Stimulated activated effector memory CD8-positive, alpha-beta T cell treated with anti-CD3 and anti-CD28 coated beads, Interleukin-12 subunit alpha, Interleukin-12 subunit beta, amount 100 ng/mL, for 72 hours (primary cell): ENCODE measurements around the gene NFKBIE.

Source experiments
- ATAC-seq: fragments of 150-1000 bp; cut with Tn5 transposase; 2 replicates; pipeline ENCODE4 v1.10.0; 2021
- DNase-seq, 2 donors: peaks; one replicate each; pipeline ENCODE4 v3.0.0; 2021 to 2022; ENCODE audit warnings: low spot score in 2 of 2
- H3K27ac Mint-ChIP-seq: one replicate; pipeline ENCODE4 v1.8.0; 2022; ENCODE audit warnings: mild to moderate bottlenecking, mixed read lengths
- H3K36me3 Mint-ChIP-seq: one replicate; pipeline ENCODE4 v1.8.0; 2022; ENCODE audit warnings: mild to moderate bottlenecking, mixed read lengths
- H3K4me1 Mint-ChIP-seq: one replicate; pipeline ENCODE4 v1.8.0; 2022; ENCODE audit warnings: mixed read lengths
- H3K4me3 Mint-ChIP-seq: one replicate; pipeline ENCODE4 v1.8.0; 2022; ENCODE audit warnings: mild to moderate bottlenecking, mixed read lengths
- H3K9me3 Mint-ChIP-seq: one replicate; pipeline ENCODE4 v1.8.0; 2022; ENCODE audit warnings: mixed read lengths

Gene NFKBIE

DNA sequence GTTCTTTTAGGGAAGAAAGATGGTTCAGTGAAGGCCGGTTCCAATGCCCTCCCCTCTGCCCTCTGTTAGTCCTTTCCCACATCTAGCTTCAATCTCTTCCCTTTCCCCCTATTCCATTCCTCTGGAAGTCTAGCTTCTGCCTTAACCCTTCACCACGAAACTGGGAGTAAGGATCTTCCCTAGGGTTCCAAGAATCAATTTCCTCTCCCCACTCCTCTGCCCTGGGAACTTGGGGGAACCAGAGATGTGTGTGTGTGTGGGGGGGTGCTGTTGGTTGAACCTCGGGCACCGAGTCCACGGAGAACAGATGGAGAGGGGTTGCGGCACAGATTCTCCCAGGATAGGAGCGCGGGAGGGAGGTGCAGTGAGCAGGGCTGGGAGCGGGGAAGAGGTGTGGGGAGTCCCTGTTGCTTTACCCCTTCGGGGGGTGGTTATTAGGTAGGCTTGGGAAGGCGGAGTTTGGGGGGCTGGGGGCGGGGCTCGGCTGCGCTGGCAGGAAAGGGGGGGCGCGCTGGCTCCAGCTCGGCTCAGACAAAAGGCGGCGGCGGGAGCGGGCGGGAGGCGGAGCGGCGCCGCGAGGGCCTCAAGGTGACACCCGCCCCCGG is 4.7 kb upstream of the NFKBIE start, which contains the start of gene TMEM151B:
Gene TMEM151B (plus strand): TSS at position 530 of the 605 bp plus-strand sequence. CDS start 293 bp downstream, outside the sequence.
- Mint-ChIP-seq H3K4me3 (peak within 1 kb of the TSS; percentile 66), H3K4me1 (peaks cover 32% of the 10 kb centered on the region), H3K27ac (no peak within 1 kb of the TSS), H3K9me3 (no peaks in the 10 kb centered on the region), H3K36me3 (peaks cover 18% of the 10 kb centered on the region)
- ATAC-seq = no peak
- no peak for DNase-seq

DNA sequence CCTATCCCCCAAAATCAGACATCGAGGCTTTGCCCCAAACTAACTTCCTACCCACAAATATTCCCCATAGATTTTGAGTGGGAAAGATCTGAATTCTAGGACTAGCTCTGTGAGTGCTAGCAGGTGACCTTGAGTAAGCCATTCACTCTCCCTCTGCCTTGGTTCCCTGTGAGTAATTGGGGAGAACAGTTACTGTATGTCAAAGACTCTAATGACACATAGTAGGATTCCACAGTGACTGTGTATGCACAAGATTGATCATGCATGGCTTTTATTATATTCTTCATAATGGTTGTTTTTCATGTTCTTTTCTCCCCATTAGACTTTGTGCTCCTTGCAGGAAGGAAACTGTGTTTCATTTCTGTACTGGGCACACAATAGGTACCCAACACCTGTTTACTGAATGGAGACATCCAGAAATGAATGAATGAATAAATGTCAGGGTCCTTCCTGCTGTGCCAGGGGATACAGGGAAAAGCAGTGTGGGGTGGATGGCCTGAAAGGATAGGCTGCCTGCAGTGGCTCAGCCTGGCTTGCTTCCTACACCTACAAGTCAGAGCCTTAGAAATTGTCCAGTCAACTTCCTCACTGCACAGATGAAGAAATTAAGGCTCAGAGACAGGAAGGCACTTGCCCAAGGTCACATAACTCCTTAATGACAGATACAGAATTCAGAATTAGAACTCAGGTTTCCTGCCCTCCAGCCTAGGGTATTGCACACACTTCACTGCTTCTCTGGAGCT is 4.0 kb upstream of the NFKBIE start:
- ATAC-seq = peak; percentile 62
- DNase-seq = no peak
- Mint-ChIP-seq H3K4me3 (peak overlapping the region; percentile 66), H3K27ac (no peak overlapping the region), H3K36me3 (peaks cover 21% of the 10 kb centered on the region), H3K4me1 (peaks cover 36% of the 10 kb centered on the region), H3K9me3 (no peaks in the 10 kb centered on the region)

DNA sequence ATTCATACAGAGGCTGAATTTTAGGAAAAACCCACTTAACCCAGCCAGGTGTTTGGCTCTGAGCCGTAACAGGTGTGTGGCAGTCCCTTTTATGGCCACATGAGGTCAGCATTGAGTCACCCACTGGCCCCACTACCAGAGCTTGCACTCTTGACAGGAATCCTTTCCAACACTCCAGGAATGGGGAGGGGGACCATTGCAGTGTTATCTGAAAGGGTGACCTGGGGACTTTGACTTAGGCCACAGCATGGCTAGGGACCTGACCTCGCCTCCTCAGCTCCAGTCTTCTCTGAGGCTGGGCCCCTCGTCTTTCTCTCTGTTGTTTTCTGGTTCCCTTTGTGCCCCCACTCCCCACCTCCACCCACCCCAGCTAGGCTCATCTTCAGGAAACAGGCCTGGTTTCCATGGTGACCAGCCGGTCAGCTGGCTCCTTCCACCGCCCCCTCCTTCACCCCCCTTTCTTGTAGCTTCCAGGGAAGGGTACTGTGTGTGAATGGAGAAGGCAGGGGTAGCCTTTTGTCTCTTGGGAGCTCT is 2.8 kb upstream of the NFKBIE start:
- peaks cover 48% of the 10 kb centered on the region for H3K4me1 Mint-ChIP-seq
- peaks cover 23% of the 10 kb centered on the region for H3K36me3 Mint-ChIP-seq
- DNase-seq (peak; percentile 54 to 83), ATAC-seq (no peak)
- H3K9me3 Mint-ChIP-seq = no peaks in the 10 kb centered on the region
- no peak overlapping the region for H3K27ac Mint-ChIP-seq
- no peak overlapping the region for H3K4me3 Mint-ChIP-seq

DNA sequence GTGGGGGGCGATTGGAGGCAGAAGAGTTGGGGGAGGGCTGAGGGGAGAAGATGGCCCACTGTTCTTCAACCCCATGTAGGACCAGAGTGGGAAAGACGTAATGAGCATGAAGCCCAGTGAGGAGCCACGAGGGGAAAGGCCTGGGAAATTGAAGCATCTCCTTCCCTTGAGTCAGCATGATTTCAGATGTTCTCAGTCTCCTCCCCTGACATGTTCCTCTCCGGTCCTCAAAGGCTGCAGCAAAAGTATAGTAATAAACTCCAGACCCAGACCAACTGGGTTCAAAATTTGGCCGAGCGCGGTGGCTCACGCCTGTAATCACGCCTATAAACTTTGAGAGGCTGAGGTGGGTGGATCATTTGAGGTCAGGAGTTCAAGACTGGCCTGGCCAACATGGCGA is 1.9 kb upstream of the NFKBIE start:
- no peak overlapping the region for H3K27ac Mint-ChIP-seq

DNA sequence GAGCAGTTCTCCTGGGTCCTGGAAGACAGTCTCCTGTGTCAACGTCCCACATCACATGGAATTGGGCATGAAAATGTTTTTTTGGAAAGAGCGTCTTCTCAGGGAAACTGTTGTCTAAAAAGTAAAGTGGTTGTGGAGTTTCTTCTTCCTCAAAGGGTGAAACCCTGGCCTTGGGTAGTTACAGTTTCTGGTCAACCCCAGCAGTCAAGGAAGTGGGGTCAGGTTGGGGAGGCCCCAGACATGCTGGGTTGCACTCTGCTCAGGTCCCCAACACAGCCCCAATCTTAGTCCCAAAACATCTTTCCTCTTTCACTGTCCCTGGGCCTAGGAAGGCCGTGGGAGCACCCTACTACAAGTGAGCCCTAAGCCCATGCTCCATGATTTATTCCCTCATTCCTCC is 996 bp upstream of the NFKBIE start:
- Mint-ChIP-seq H3K36me3 (peaks cover 39% of the 10 kb centered on the region), H3K9me3 (no peaks in the 10 kb centered on the region), H3K4me3 (peak overlapping the region; percentile 98), H3K27ac (peak overlapping the region; percentile 98), H3K4me1 (peaks cover 65% of the 10 kb centered on the region)
- ATAC-seq (no peak), DNase-seq (no peak)

More for the DNA sequence above, 1.9 kb upstream of the NFKBIE start:
- Mint-ChIP-seq H3K36me3 (peaks cover 30% of the 10 kb centered on the region), H3K9me3 (no peaks in the 10 kb centered on the region), H3K4me3 (no peak overlapping the region), H3K4me1 (peaks cover 57% of the 10 kb centered on the region)
- ATAC-seq = no peak
- DNase-seq = no peak

DNA sequence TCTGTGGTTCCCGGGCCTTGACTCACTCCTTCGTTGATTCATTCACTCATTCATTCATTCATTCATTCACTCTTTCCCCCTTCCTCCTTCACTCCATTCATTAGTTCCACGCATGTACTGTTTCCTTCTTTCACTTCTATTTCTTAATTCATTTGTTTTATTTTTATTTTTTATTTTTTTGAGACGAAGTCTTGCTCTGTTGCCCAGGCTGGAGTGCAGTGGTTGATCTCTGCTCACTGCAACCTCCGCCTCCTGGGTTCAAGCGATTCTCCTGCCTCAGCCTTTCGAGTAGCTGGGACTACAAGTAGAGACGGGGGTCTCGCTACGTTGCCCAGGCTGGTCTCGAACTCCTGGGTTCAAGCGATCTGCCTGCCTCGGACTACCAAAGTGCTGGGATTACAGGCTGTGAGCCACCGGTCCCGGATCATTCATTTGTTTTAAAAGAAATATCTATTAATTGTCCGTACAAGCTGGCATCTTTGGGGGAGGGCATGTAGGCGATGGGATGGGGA is 427 bp upstream of the NFKBIE start:
- H3K27ac Mint-ChIP-seq = peak overlapping the region; percentile 98
- DNase-seq (no peak), ATAC-seq (no peak)
- H3K4me3 Mint-ChIP-seq = peak overlapping the region; percentile 98
- H3K4me1 Mint-ChIP-seq = peaks cover 67% of the 10 kb centered on the region
- no peaks in the 10 kb centered on the region for H3K9me3 Mint-ChIP-seq
- H3K36me3 Mint-ChIP-seq = peaks cover 45% of the 10 kb centered on the region

DNA sequence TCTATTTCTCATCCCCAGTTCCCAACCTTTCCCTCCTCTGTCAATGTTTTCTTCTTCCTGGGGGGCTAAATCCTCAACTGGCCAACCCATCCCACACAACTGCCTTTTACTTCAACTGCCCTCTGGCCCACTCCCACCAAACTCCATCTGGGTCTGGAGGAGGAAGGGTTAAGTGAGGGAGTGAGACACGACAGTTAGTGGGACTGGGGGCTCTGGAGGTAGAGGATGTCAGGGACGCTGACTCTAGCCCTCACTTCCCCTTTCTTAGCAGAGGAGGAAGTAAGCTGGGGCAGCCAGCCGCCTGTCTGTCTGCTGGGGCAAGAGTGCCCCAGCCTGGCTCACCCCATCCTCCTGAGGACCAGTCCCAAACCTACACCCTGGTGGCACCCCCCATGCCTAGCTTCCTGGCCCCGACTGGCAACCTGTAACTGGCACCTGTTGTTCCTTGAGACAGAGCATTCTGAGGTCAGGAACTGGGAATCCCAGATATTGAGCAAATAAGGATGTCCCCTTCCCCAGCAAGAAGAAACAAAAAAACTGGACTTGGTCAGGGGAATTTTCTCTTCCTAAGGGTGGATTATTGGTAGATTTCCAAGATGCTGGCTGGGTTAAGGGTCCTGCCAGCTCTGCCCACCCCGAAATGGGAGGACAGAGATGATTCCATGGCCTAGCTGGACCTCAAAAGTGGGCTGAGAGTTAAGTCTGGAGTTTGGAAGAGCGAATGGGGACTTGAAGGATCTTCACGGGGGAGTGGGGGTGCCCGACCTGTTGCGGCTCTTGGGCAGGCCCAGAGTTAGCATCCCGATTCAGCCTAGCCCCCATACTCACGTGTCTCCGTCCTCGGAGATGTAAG is 971 bp downstream of the NFKBIE start:
- peak overlapping the region; percentile 98 for H3K4me3 Mint-ChIP-seq
- H3K36me3 Mint-ChIP-seq = peaks cover 59% of the 10 kb centered on the region
- peaks cover 61% of the 10 kb centered on the region for H3K4me1 Mint-ChIP-seq
- peak; percentile 48 for ATAC-seq
- peak overlapping the region; percentile 98 for H3K27ac Mint-ChIP-seq
- no peaks in the 10 kb centered on the region for H3K9me3 Mint-ChIP-seq
- peak in 1 of 2 donors; percentile 71 for DNase-seq

DNA sequence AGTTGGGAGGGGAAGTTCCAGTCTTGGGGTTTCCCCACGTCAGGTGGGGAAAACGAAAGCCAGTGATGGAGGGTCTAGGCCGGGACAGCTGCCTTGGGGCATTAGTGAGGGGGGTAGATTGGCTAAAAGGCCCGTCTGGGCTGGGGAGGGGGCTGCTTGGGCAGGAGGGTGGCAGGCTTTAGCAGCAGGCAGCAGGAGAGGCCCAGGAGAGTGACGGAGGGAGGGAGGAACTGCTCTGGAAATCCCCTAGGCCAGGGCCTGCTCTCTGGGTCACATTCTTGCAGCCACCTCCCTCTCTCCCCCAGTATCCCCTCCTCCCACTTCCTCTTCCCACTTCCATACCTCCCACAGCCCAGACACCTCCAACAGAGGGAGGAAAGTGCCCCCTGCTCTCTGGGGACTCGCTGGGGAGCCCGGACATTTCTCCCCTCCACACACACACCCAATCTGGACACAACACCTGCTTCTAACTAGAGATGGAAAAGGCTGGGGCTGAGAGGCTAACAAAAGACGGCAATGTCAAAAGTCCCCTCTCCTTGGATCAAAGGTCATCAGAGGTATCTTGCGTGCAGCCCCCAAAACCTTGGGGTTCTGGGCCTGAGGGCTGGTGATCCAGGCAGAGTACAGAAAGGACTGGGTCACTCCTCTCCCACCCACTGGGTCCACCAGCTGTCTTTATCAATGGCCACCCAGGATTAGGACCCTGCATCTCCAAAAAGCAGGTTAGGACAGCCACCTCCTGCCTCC is 1.8 kb downstream of the NFKBIE start:
- H3K36me3 Mint-ChIP-seq = peaks cover 68% of the 10 kb centered on the region
- DNase-seq (peak in 1 of 2 donors; percentile 76), ATAC-seq (peak; percentile 52)
- H3K4me1 Mint-ChIP-seq = peaks cover 63% of the 10 kb centered on the region
- peak overlapping the region; percentile 98 for H3K4me3 Mint-ChIP-seq
- H3K27ac Mint-ChIP-seq = peak overlapping the region; percentile 98
- H3K9me3 Mint-ChIP-seq = no peaks in the 10 kb centered on the region

DNA sequence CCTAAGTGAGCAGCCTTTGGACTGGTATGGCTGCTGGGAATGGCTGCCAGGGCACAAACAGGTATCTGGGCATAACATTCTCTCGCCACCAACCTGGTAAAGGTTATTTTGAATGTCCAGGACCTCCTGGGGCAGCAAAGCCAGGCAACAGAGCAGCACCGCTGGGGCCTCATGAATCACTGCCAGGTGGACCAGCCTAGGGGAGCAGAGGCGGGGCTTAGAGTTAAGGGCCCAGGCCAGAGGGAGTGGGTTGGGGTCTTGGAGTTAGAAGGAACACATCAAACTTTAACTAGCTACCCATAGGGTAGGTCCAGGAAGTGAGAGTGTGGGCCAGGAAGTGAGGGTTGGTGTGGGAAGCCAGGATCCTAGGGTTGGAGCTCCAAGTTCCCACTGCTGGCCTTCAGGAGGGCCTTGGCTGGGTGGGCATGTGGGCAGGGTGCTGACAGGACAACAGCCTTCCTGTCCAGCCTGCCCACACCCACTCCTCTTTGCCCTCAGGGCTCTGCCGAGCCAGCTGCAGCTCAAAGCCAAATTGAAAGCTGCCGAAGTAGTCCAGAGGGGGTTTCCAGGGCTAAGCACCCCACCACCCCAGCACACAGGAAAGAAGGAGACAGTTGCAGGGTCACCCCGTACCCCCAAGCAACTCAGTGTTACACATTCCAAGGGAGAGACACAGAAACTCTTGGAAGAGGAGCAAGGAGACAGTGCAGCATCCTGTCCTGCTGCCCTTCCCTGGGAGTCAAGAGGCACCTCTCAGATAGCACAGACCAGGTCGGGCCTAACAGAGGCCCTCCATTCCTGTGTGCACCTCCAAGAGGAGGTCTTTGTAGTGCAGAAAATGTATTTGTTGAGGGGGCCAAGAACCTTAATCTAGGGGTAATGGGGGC is 2.6 kb downstream of the NFKBIE start:
- DNase-seq = no peak
- Mint-ChIP-seq H3K36me3 (peaks cover 76% of the 10 kb centered on the region), H3K4me1 (peaks cover 71% of the 10 kb centered on the region), H3K9me3 (no peaks in the 10 kb centered on the region), H3K4me3 (peak overlapping the region; percentile 98), H3K27ac (peak overlapping the region; percentile 98)
- peak; percentile 1 for ATAC-seq

DNA sequence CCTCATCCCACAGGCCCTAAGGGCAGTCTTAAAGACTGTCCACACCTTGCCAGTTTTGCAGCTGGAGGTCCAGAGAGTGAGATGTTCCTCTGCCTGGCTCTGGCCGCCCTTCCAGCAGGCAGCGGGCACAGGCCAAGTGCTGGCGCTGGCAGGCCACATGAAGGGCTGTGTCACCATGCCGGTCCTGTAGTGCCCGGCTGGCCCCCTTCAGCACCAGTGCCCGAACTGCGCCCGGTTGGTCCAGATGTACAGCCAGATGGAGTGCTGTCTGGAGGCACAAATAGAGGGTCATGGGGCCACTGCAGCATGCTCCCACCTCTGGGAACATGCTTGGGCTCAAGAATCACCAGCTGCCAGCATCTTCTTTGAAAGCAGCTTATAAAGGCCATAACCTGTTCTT is 3.8 kb downstream of the NFKBIE start:
- Mint-ChIP-seq H3K36me3 (peaks cover 79% of the 10 kb centered on the region), H3K4me3 (peak overlapping the region; percentile 98), H3K27ac (peak overlapping the region; percentile 98), H3K4me1 (peaks cover 70% of the 10 kb centered on the region), H3K9me3 (no peaks in the 10 kb centered on the region)
- no peak for ATAC-seq
- DNase-seq = no peak

DNA sequence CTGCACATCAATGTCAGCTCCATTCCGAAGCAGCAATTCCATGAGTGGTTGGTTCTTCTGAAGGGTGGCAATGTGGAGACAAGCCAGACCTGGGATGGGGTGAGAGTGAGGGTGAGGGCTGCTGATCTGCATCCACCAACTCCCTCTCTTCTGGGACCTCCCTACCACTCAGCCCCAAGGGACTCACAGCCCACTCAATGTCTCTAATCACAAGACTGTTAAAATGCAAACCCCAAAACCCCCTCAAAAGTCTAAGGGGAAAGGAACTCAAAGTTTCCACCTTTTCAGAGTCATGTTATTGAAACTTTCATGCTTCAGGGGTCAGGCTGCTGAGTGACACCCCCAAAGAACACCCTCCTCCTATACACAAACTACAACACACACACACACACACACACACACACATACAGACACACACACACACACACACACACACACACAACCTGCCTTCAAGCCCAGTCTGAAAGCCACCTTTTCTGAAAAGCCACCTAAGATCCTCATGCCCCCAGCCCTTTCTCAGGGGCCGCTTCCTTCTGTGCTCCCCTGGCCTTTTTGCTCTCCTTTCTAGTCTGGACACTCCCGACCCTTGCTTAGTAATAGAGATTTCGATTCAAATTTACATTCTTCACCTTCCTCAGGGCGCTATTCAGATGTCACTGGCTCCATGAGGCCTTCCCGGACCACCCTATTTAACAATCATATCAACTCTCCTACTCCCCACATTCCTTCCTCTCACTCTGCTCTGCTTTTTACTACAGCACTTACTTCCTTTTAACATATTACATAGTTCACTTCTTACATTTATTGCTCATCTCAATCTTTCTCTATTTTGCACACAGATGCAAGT is 4.7 kb downstream of the NFKBIE start:
- peaks cover 72% of the 10 kb centered on the region for H3K4me1 Mint-ChIP-seq
- peaks cover 80% of the 10 kb centered on the region for H3K36me3 Mint-ChIP-seq
- peak overlapping the region; percentile 1 for H3K4me3 Mint-ChIP-seq
- peak overlapping the region; percentile 40 for H3K27ac Mint-ChIP-seq
- no peak for ATAC-seq
- no peaks in the 10 kb centered on the region for H3K9me3 Mint-ChIP-seq
- no peak for DNase-seq

DNA sequence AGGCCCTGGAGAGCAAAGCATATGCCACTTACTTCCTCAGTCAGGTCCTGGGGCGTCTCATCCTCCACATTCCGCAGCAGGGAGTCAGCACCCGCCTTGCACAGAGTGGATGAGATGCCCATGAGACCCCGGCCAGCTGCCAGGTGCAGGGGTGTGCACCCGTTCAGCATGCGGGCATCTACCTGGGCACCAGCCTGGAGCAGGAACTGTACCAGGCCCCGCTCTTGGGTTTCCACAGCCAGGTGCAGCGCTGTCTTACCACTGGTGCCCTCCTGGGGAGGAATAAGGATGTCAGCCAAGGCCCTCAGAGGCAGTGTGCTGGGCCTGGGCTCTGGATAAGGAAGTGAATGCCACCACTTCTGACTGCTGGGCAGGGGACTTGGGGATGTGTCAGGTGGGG is 5.3 kb downstream of the NFKBIE start:
- no peak overlapping the region for H3K4me3 Mint-ChIP-seq
- no peak for ATAC-seq
- peak overlapping the region; percentile 40 for H3K27ac Mint-ChIP-seq
- DNase-seq = no peak
- no peaks in the 10 kb centered on the region for H3K9me3 Mint-ChIP-seq
- peaks cover 83% of the 10 kb centered on the region for H3K36me3 Mint-ChIP-seq
- H3K4me1 Mint-ChIP-seq = peaks cover 79% of the 10 kb centered on the region

DNA sequence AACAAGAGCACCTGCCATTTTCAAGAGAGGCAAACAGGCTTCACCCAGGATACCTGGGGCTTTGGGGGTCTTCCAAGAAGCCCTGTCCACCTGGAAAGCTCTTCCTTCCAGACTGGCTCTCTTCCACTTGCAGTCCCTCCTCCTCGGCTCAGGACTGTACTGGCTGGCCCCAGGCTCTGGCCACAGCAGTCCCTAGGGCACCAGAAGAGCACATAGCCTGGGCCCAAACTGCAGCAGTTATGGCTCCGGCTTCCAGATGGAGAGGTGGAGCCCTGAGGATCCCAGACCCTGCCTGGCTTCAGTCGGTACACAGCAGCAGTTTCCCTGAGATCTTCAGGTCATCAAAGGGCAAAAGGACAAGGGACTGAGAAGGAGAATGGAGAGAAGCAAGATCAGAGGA is 6.4 kb downstream of the NFKBIE start:
- DNase-seq (no peak), ATAC-seq (no peak)
- H3K9me3 Mint-ChIP-seq = no peaks in the 10 kb centered on the region
- H3K27ac Mint-ChIP-seq = peak overlapping the region; percentile 100
- peaks cover 81% of the 10 kb centered on the region for H3K4me1 Mint-ChIP-seq
- peak overlapping the region; percentile 88 for H3K4me3 Mint-ChIP-seq
- peaks cover 88% of the 10 kb centered on the region for H3K36me3 Mint-ChIP-seq
